Chondrocyte (in vitro differentiated cells): ENCODE data around the gene CHRNA4. TPM values are rescaled to one million over a fixed set of nuclear protein-coding genes. Genes with fewer than 3 reads are reported as not detected.

ENCODE experiments used
- DNase-seq: peaks from one replicate; pipeline ENCODE4 v3.0.0; 2021; ENCODE audit warnings: mixed read lengths, low spot score
- H3K27ac Mint-ChIP-seq: one replicate; pipeline ENCODE4 v1.8.0; 2021; ENCODE audit warnings: mild to moderate bottlenecking, moderate library complexity, mixed read lengths; ENCODE audit not compliant: unreplicated experiment
- H3K27me3 Mint-ChIP-seq: 2 replicates; pipeline ENCODE4 v1.8.0; 2021; ENCODE audit warnings: low read depth, mixed read lengths
- H3K36me3 Mint-ChIP-seq: 2 replicates; pipeline ENCODE4 v1.8.0; 2021; ENCODE audit warnings: low read depth, mixed read lengths
- H3K4me1 Mint-ChIP-seq: 2 replicates; pipeline ENCODE4 v1.8.0; 2021; ENCODE audit warnings: low read depth, mild to moderate bottlenecking, mixed read lengths
- H3K4me3 Mint-ChIP-seq: one replicate; pipeline ENCODE4 v1.8.0; 2021; ENCODE audit warnings: mild to moderate bottlenecking, moderate library complexity, mixed read lengths; ENCODE audit not compliant: unreplicated experiment
- H3K9me3 Mint-ChIP-seq: 2 replicates; pipeline ENCODE4 v1.8.0; 2021; ENCODE audit warnings: low read depth, mixed read lengths
- total RNA-seq: library from RNA; stranded (reverse); gene quantifications from 3 replicates; pipeline ENCODE4 v1.2.1, GENCODE V29; 2021
- TF ChIP-seq, protein P1 (sequence below): fragments of 200-600 bp; sonication (generic); IDR thresholded peaks from 2 replicates; pipeline ENCODE4 v1.5.0; 2021; ENCODE audit warnings: antibody characterized with exemption, mild to moderate bottlenecking, moderate library complexity

Gene CHRNA4
- total RNA-seq, 1 donor from 2014 or later: not detected

DNA sequence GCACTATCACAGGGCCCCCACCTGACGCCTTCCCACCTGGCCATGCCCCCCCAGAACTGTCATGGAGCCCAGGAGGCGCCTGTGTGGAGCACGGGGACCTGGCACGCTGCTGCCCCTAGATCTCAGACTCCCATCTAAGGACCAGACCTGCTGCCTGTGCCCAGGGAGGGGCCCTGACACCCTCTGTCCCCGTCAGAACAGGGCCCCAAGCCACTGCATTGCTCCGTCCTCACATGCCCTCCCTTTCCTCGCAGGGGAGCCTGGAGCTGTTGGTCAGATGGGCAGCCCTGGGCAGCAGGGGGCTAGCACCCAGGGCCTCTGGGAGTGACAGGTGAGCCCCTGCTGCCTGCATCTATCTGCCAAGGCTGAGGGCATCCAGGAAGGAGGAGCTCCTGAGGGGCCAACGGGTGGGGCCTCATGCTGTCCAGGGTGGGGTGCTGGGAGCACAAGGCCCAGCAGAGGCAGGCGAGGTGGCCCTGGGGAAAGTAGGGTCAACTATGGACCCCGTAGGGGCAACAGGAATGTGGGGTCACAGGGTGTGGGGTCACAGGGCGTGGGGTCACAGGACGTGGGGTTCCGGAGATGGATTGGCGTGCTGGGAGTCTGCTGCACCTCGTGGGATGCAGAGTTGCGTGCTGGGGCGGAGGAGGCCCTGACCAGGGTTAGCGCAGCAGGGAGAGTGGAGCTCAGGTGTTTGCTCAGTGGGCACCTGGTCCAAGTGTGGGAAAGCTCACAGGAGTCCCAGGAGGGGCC is 31.6 kb downstream of the CHRNA4 start:
- peak; percentile 86 for DNase-seq
- Mint-ChIP-seq H3K27ac (no peak overlapping the region), H3K9me3 (peaks cover 8% of the 10 kb centered on the region), H3K4me3 (no peak overlapping the region), H3K4me1 (peaks cover 4% of the 10 kb centered on the region), H3K27me3 (peaks cover 7% of the 10 kb centered on the region), H3K36me3 (no peaks in the 10 kb centered on the region)
- TF ChIP-seq, protein P1, sequence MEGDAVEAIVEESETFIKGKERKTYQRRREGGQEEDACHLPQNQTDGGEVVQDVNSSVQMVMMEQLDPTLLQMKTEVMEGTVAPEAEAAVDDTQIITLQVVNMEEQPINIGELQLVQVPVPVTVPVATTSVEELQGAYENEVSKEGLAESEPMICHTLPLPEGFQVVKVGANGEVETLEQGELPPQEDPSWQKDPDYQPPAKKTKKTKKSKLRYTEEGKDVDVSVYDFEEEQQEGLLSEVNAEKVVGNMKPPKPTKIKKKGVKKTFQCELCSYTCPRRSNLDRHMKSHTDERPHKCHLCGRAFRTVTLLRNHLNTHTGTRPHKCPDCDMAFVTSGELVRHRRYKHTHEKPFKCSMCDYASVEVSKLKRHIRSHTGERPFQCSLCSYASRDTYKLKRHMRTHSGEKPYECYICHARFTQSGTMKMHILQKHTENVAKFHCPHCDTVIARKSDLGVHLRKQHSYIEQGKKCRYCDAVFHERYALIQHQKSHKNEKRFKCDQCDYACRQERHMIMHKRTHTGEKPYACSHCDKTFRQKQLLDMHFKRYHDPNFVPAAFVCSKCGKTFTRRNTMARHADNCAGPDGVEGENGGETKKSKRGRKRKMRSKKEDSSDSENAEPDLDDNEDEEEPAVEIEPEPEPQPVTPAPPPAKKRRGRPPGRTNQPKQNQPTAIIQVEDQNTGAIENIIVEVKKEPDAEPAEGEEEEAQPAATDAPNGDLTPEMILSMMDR: no peak

DNA sequence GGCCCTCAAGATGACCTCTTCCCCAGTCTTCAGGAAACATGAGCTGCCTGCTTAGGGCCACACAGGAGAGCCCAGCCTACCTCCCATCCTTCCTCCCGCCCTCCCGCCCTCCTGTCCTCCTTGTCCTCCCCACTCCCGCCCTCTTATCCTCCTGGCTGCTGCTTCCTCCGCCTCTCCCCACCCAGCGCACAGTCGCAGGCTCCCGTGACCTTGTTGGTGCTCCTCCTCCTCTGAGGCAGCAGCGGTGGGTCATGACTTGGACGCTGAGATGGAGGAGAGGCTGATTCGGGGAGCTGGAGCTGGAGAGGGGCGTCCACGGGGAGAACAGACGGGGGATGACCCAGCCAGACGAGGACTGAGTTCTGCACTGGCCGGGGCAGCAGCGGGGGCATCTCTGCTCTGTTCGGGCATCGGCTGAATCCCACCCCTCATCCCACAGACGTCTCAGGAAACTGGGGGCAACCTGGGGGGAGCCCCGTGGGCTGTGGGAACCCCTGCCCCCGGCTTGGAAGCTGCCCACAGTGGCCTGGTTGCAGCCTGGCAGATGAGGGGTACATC is 32.4 kb downstream of the CHRNA4 start:
- no peaks in the 10 kb centered on the region for H3K36me3 Mint-ChIP-seq
- no peak for DNase-seq
- H3K27me3 Mint-ChIP-seq: peaks cover 9% of the 10 kb centered on the region
- H3K9me3 Mint-ChIP-seq: peaks cover 8% of the 10 kb centered on the region
- TF ChIP-seq, protein P1: no peak
- no peak overlapping the region for H3K27ac Mint-ChIP-seq
- H3K4me3 Mint-ChIP-seq: no peak overlapping the region
- peaks cover under 1% of the 10 kb centered on the region for H3K4me1 Mint-ChIP-seq

DNA sequence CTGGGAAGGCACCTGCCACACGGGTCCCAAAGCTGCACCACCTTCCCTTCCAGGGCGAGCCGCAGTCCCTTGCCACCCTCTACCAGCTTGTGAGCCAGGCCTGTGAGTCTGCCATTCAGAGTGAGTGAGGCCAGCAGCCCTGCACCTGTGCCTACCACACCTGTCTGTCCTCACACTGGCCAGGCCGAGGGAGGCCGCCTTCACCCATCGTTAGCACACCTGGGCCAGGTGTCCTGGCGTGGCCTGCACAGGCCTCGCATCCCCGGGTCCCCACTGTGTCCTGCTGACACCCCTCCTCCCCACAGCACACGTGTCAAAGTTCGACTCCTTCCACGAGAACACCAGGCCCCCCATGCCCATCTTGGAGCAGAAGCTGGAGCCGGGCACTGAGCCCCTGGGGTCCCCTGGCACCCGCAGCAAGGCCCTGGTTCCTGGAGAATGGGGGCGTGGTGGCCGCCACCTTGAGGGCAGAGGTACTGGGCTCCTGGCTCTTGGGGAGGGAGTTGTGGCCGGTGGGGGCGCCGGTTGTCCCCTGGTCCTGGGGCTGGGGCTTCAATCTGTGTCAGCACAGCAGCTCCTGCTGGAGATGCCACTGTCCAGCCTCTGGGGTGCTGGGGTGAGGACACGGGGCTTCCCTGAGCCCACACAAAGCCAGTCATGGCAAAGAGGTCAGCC is 33.0 kb downstream of the CHRNA4 start:
- H3K4me1 Mint-ChIP-seq: no peaks in the 10 kb centered on the region
- H3K27ac Mint-ChIP-seq: no peak overlapping the region
- no peaks in the 10 kb centered on the region for H3K36me3 Mint-ChIP-seq
- H3K4me3 Mint-ChIP-seq: no peak overlapping the region
- H3K27me3 Mint-ChIP-seq: peaks cover 13% of the 10 kb centered on the region
- DNase-seq: peak; percentile 84
- H3K9me3 Mint-ChIP-seq: peaks cover 8% of the 10 kb centered on the region
- TF ChIP-seq, protein P1: no peak

DNA sequence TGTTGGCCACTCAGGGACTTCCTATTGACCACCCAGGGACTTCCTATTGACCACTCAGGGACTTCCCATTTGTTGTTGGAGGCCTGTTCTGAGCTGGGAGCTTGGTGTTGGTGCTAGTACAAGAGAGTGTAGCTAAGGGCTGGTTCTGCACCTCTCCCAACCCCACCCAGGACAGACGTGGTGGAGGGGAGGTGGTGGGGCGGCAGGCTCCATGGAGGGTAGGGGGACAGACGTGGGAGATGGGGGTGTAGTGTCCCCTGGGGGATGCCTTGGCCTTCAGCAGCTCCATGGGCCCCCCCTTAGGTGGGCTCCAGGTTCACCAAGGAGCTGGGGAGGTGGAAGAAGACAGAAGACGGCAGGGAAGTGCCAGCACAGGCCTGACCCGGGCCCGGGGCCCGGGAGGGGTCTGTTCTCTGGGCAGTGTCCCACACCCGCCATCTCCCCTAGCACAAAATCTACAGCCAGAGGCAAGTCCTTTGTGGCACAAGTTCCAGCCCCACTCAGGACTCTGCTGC is 33.9 kb downstream of the CHRNA4 start:
- Mint-ChIP-seq H3K9me3 (peaks cover 8% of the 10 kb centered on the region), H3K4me3 (no peak overlapping the region), H3K36me3 (no peaks in the 10 kb centered on the region), H3K27ac (no peak overlapping the region), H3K27me3 (peaks cover 17% of the 10 kb centered on the region), H3K4me1 (no peaks in the 10 kb centered on the region)
- TF ChIP-seq, protein P1: no peak
- DNase-seq: peak; percentile 67
